ENCODE data around the gene PGA4. TPM values are rescaled to one million over a fixed set of nuclear protein-coding genes. Genes with fewer than 3 reads are reported as not detected.
"Not testable (repeated sequence)": the region's sequence is repeated elsewhere in the genome, so short reads cannot be mapped to it uniquely, and the experiment has no call there.

PGA4 gene
- total and polyA plus RNA-seq, 2 of the 8 experiments (the other 6 are each of a cell fraction or from before 2014, with no cell fraction given): 1.3 TPM; not detected in 1

DNA sequence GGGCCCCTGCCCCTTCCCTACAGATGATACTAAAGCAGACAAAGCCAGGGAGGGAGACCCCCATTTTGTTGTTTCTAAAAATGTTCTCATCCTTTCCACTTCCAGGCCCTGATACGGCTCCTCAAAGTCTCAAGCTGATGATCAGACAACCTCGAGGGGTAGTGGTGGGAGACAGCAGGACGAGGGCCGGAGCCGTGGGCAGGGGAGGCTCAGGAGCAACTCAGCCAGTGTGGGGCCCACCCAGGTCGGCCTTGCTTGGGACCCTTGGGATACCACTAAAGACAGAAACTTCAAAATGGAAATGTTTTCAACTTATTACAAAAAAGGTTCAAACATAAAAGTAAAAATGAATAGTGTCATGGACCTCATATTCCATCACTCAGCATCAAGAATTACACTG lies 45.7 kb upstream of the PGA4 start (continued):
- no peak for TF ChIP-seq BCL11A (IDR thresholded peaks at IDR 0.05; ENCODE audit: low read depth in 2 of 2, low read length in 2 of 2)
- no peak for TF ChIP-seq SAP30 (IDR thresholded peaks at IDR 0.05; ENCODE audit: insufficient read depth, insufficient replicate concordance, low read length)
- no peak for TF ChIP-seq USF2 (IDR thresholded peaks at IDR 0.05; ENCODE audit: low read length)
- no peak for TF ChIP-seq CREB1 (IDR thresholded peaks at IDR 0.05)

DNA sequence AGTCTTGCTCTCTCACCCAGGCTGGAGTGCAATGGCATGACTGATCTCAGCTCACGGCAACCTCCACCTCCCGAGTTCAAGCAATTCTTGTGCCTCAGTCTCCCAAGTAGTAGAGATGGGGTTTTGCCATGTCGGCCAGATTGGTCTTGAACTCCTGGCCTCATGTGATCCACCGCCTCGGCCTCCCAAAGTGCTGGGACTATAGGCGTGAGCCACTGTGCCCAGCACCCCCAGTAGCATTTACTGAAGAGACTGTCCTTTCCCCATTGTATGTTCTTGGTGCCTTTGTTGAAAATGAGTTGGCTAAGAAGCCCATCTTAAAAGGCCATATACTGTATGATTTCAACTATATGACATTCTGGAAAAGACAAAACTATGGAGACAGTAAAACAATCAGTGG lies 41.9 kb upstream of the PGA4 start:
- H3K36me3 ChIP-seq (ENCODE audit: control insufficient read depth in 2 of 4, insufficient read depth in 4 of 4, low read length in 3 of 4); H2BK20ac ChIP-seq (ENCODE audit: low read length); H3K79me1 ChIP-seq (ENCODE audit: low read depth, low read length); DNase-seq (ENCODE audit: low read depth in 1 of 2, low spot score in 2 of 2); H3K9me3 ChIP-seq (ENCODE audit: insufficient read depth in 2 of 2, low read depth in 1 of 2, low read length in 1 of 2); H2BK120ac ChIP-seq (replicated peaks; ENCODE audit: low read depth, low read length); H3K14ac ChIP-seq (ENCODE audit: insufficient read length); H3K79me2 ChIP-seq (ENCODE audit: control insufficient read depth in 1 of 2, insufficient read depth in 2 of 2, low read length in 2 of 2); H3K23me2 ChIP-seq (ENCODE audit: low read depth, low read length); H3K4me2 ChIP-seq (ENCODE audit: insufficient read depth in 1 of 2, low read depth in 2 of 2, low read length in 2 of 2); POLR2A ChIA-PET (ENCODE audit: partially characterized antibody); H3K27ac ChIP-seq (ENCODE audit: low read depth, low read length); H3K4me1 ChIP-seq (replicated peaks in 1 of 4; ENCODE audit: control insufficient read depth in 3 of 4, insufficient read depth in 4 of 4, low read length in 3 of 4); H4K20me1 ChIP-seq (replicated peaks in 1 of 2; ENCODE audit: control insufficient read depth in 1 of 2, insufficient read depth in 2 of 2, low read length in 2 of 2); H3K4me3 ChIP-seq (ENCODE audit: extremely low read depth in 1 of 4, insufficient read depth in 2 of 4, low read depth in 3 of 4, low read length in 4 of 4); H3K23ac ChIP-seq (ENCODE audit: insufficient read length); H3K56ac ChIP-seq (replicated peaks; ENCODE audit: insufficient read length, low read depth, low read length); H4K91ac ChIP-seq (replicated peaks; ENCODE audit: insufficient read length, low read length); H2AK5ac ChIP-seq (ENCODE audit: low read depth, low read length); H4K8ac ChIP-seq (ENCODE audit: extremely low read depth, insufficient read depth, low read length); H3K4ac ChIP-seq (replicated peaks; ENCODE audit: insufficient read length, low read depth, low read length); H3K27me3 ChIP-seq (replicated peaks in 1 of 4; ENCODE audit: control insufficient read depth in 3 of 4, extremely low read depth in 1 of 4, insufficient read depth in 3 of 4, low read length in 3 of 4); H2BK15ac ChIP-seq (ENCODE audit: low read length); H2BK5ac ChIP-seq (ENCODE audit: low read depth, low read length); FAIRE-seq; H4K5ac ChIP-seq (ENCODE audit: insufficient read length, low read depth, low read length); H3K9ac ChIP-seq (replicated peaks in 1 of 4; ENCODE audit: extremely low read depth in 1 of 4, low read depth in 3 of 4, low read length in 3 of 4); H2BK12ac ChIP-seq (ENCODE audit: low read depth, low read length); H3K18ac ChIP-seq (ENCODE audit: extremely low read depth, low read length); H2AFZ ChIP-seq (ENCODE audit: low read length): not testable (repeated sequence)
- 84% methylated on average over 6 of the region's 6 CpGs; no CpG with 5 or more reads in 1 of the 2 experiments for WGBS, 2 experiments (ENCODE audit: extremely low coverage in 1 of 2, insufficient coverage in 1 of 2, insufficient read length in 1 of 2, insufficient replicate concordance in 2 of 2, low coverage in 1 of 2, low lambda C conversion rate in 2 of 2, missing lambda C conversion rate in 1 of 2)
- CTCF ChIA-PET (ENCODE audit: partially characterized antibody): interaction anchor here (1.5 kb wide), 1 partner anchor 10 kb away, joined by 5 read pairs; no protein-coding TSS in a partner anchor
